ENCODE data around the gene GRID1.

GRCh38 chr10:85959239-85959638 lies 407.4 kb downstream of the GRID1 start:
- TF ChIP-seq CTCF (IDR thresholded peaks at IDR 0.05), result no peak
- TF ChIP-seq POLR2A (IDR thresholded peaks at IDR 0.05), result no peak
- TF ChIP-seq POLR2AphosphoS5 (IDR thresholded peaks at IDR 0.05; ENCODE audit: insufficient read depth in 1 of 2, low read depth in 1 of 2), result no peak
